ENCODE measurements around the gene ARHGAP44.

Gene ARHGAP44

DNA sequence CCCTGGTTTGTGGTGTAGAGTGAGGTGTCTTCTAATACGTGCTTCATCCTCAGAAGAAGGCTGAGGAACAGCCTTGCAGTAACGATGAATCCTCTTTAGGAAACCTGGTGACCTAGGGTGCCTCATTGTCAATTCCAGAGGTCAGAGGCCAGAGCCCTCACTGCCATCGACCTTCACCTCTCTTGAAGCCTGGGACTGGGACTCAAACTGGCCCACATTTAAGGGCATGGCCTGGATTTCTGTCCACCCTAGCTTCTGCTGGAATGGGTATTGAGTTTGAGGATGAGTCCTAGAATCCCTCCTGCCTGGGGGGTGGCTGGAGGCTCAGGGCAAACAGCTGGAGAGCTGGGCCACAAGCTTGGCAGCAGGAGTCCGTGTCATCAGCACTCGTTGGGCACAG, 189.9 kb downstream of the ARHGAP44 start:
- Histone ChIP-seq H3K27ac (ENCODE audit: extremely low read depth, low read depth, low read length) (no peak overlapping the region), H3K36me3 (ENCODE audit: control insufficient read depth in 2 of 2, insufficient read depth in 1 of 2, low read length in 2 of 2) (peaks cover 0 to 3% of the 10 kb centered on the region in 2 experiments; a peak in 2 of 3 replicates), H3K9me3 (ENCODE audit: control insufficient read depth, insufficient read depth, low read depth, low read length) (no peaks in the 10 kb centered on the region), H3K4me3 (ENCODE audit: low read depth, low read length) (no peak overlapping the region), H3K4me1 (ENCODE audit: control insufficient read depth, insufficient read depth, low read length) (no peaks in the 10 kb centered on the region)
- CTCF ChIA-PET: interaction anchor here (0.6 kb wide), 1 partner anchor 312 kb away, joined by 3 read pairs; no protein-coding TSS in a partner anchor
- POLR2A ChIA-PET: no interaction called here
- TF ChIP-seq ZNF610 (tag by site-specific recombination; IDR thresholded peaks at IDR 0.05; ENCODE audit: borderline replicate concordance) (no peak), ZNF558 (tag by site-specific recombination; IDR thresholded peaks at IDR 0.05) (no peak), ZNF366 (tag by site-specific recombination; conservative IDR thresholded peaks at IDR 0.05) (no peak), FEZF1 (tag by site-specific recombination; IDR thresholded peaks at IDR 0.05) (no peak), KLF8 (tag by site-specific recombination; IDR thresholded peaks at IDR 0.05) (no peak), ZNF350 (tag by site-specific recombination; IDR thresholded peaks at IDR 0.05) (no peak), ZNF677 (tag by site-specific recombination; IDR thresholded peaks at IDR 0.05) (no peak), ZNF785 (tag by site-specific recombination; IDR thresholded peaks at IDR 0.05) (no peak), ZNF114 (tag by site-specific recombination; IDR thresholded peaks at IDR 0.05) (no peak), ZBTB20 (tag by site-specific recombination; IDR thresholded peaks at IDR 0.05) (no peak), ZNF707 (tag by site-specific recombination; IDR thresholded peaks at IDR 0.05) (no peak), ZFP69B (tag by site-specific recombination; IDR thresholded peaks at IDR 0.05) (no peak), MYNN (tag by site-specific recombination; IDR thresholded peaks at IDR 0.05; ENCODE audit: borderline replicate concordance) (no peak), ZNF302 (tag by site-specific recombination; IDR thresholded peaks at IDR 0.05; ENCODE audit: low read depth) (no peak)

DNA sequence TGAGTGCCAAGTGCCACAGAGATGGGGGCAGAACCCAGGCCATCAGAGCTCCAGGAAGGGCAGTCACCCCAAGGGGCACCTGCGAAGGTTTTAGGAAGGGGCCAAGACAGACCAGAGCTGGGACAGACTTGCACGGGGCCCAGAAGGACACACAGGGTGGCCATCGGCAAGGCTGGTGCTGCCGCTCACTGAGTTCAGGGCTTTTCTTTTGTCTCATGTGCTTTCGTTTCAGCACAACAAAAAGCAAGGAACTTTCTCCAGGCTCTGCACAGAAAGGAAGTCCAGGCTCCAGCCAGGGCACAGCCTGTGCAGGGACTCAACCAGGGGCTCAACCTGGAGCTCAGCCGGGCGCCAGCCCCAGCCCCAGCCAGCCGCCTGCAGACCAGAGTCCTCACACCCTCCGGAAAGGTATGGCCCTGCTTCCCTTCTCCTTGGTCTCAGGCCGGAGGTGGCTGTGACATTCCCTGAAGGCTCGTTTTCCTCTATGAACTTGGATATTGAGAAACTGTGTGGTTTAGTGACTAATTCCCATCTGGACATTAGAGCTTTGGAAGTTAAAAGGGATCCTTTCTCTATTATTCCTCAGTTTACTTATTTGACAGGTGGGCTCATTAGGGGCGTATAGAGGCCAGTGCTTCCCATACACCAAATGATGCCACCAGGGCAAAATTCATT, 190.7 kb downstream of the ARHGAP44 start:
- no peaks in the 10 kb centered on the region for H3K9me3 ChIP-seq (ENCODE audit: control insufficient read depth, insufficient read depth, low read depth, low read length)
- H3K27ac ChIP-seq (ENCODE audit: extremely low read depth, low read depth, low read length): no peak overlapping the region
- POLR2A ChIA-PET: no interaction called here
- H3K36me3 ChIP-seq (ENCODE audit: control insufficient read depth in 2 of 2, insufficient read depth in 1 of 2, low read length in 2 of 2): peaks cover 0 to 3% of the 10 kb centered on the region in 2 experiments; a peak in 2 of 3 replicates
- CTCF ChIA-PET: interaction anchor here (0.6 to 1.9 kb wide), 3 partner anchors 23 to 853 kb away, joined by 3 to 6 read pairs (median 4); no protein-coding TSS in a partner anchor
- TF ChIP-seq ZNF121 (tag by site-specific recombination; IDR thresholded peaks at IDR 0.05) (no peak), ZNF624 (tag by site-specific recombination; IDR thresholded peaks at IDR 0.05) (no peak), ZNF423 (tag by site-specific recombination; IDR thresholded peaks at IDR 0.05) (no peak), ZFP3 (tag by site-specific recombination; IDR thresholded peaks at IDR 0.05; ENCODE audit: low read depth) (no peak), ZSCAN30 (tag by site-specific recombination; IDR thresholded peaks at IDR 0.05) (no peak), GLIS2 (tag by site-specific recombination; IDR thresholded peaks at IDR 0.05) (no peak), ZNF830 (tag by site-specific recombination; IDR thresholded peaks at IDR 0.05; ENCODE audit: low read depth) (no peak), ZNF266 (tag by site-specific recombination; IDR thresholded peaks at IDR 0.05; ENCODE audit: low read depth) (no peak), ZNF654 (tag by site-specific recombination; IDR thresholded peaks at IDR 0.05; ENCODE audit: low read depth) (no peak), ZNF529 (tag by site-specific recombination; IDR thresholded peaks at IDR 0.05; ENCODE audit: insufficient replicate concordance) (no peak)
- no peak overlapping the region for H3K4me3 ChIP-seq (ENCODE audit: low read depth, low read length)
- H3K4me1 ChIP-seq (ENCODE audit: control insufficient read depth, insufficient read depth, low read length): no peaks in the 10 kb centered on the region

DNA sequence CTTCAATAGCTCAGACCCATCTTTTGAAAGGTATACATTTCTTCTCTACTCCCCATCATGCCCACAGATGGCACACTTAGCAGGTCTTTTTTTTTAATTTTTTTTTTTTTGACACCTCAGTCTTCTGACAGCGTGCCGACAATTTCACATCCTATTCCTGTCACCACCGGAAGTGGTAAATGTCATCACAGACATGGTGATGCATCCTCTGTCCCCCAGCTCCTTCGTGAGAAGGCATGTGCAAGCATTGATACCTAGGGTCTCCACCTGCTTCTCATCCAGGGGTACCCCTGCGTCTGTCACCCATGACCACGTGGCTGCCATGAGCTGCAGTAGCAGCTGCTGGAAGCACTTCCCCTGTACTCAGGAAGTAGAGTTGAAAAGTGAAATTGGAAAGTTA, 192.9 kb downstream of the ARHGAP44 start:
- 0 out of 2 replicates have a peak, but pooled peaks have one; percentile 40 for TF ChIP-seq ZNF629 (tag by site-specific recombination; IDR thresholded peaks at IDR 0.05)
- TF ChIP-seq ZNF423 (tag by site-specific recombination; IDR thresholded peaks at IDR 0.05): no peak
- CTCF ChIA-PET: interaction anchor here (0.5 to 0.9 kb wide), 2 partner anchors 126 to 240 kb away, joined by 3 to 4 read pairs; no protein-coding TSS in a partner anchor
- Histone ChIP-seq H3K9me3 (ENCODE audit: control insufficient read depth, insufficient read depth, low read depth, low read length) (no peaks in the 10 kb centered on the region), H3K4me3 (ENCODE audit: low read depth, low read length) (no peak overlapping the region), H3K27ac (ENCODE audit: extremely low read depth, low read depth, low read length) (no peak overlapping the region), H3K4me1 (ENCODE audit: control insufficient read depth, insufficient read depth, low read length) (no peaks in the 10 kb centered on the region), H3K36me3 (ENCODE audit: control insufficient read depth in 2 of 2, insufficient read depth in 1 of 2, low read length in 2 of 2) (peaks cover 0 to 3% of the 10 kb centered on the region in 2 experiments; a peak in 2 of 3 replicates)
- POLR2A ChIA-PET: no interaction called here

All from HEK293 (cell line).